Activated naive CD4-positive, alpha-beta T cell treated with anti-CD3 and anti-CD28 coated beads, Interleukin-2, amount 50 U/mL, for 72 hours (primary cell): ENCODE measurements around the gene MAP9. TPM values are rescaled to one million over a fixed set of nuclear protein-coding genes. Genes with fewer than 3 reads are reported as not detected.
"Not testable (repeated sequence)": the region's sequence is repeated elsewhere in the genome, so short reads cannot be mapped to it uniquely, and the experiment has no call there.

Experiments
- ATAC-seq, 2 donors: fragments of 150-1000 bp; cut with Tn5 transposase; 2 replicates each; pipeline ENCODE4 v1.10.0; 2021; ENCODE audit warnings: mild to moderate bottlenecking in 2 of 2, moderate library complexity in 2 of 2
- DNase-seq, 2 donors: peaks; one replicate each; pipeline ENCODE4 v3.0.0; 2021 to 2022; ENCODE audit warnings: low spot score in 2 of 2
- H3K27ac Mint-ChIP-seq, 2 donors: one replicate each; pipeline ENCODE4 v1.8.0; 2022; ENCODE audit warnings: mild to moderate bottlenecking in 2 of 2, mixed read lengths in 2 of 2
- H3K36me3 Mint-ChIP-seq, 2 donors: one replicate each; pipeline ENCODE4 v1.8.0; 2022; ENCODE audit warnings: mixed read lengths in 2 of 2
- H3K9me3 Mint-ChIP-seq, 2 donors: one replicate each; pipeline ENCODE4 v1.8.0; 2022; ENCODE audit warnings: mixed read lengths in 2 of 2
- total RNA-seq, 2 donors: library from RNA; stranded (reverse); gene quantifications; one replicate each; pipeline ENCODE4 v1.2.3, GENCODE V29; 2022

Gene MAP9
- total RNA-seq, 2 donors from 2014 or later: 6.5 to 6.9 TPM

- Mint-ChIP-seq H3K27ac (no peak overlapping the region), H3K9me3 (no peaks in the 10 kb centered on the region), H3K36me3 (no peaks in the 10 kb centered on the region)
- DNase-seq (no peak), ATAC-seq (no peak)
These were observed 6.8 kb upstream of the MAP9 start for GRCh38 chr4:155383541-155383940.

- H3K9me3 Mint-ChIP-seq: no peaks in the 10 kb centered on the region
- DNase-seq: no peak
- no peaks in the 10 kb centered on the region for H3K36me3 Mint-ChIP-seq
- H3K27ac Mint-ChIP-seq: peak overlapping the region in 1 of 2 donors; percentile 93
- no peak for ATAC-seq
These were observed 511 bp upstream of the MAP9 start for GRCh38 chr4:155377276-155377675.

- Mint-ChIP-seq H3K27ac (no peak overlapping the region), H3K36me3 (no peaks in the 10 kb centered on the region), H3K9me3 (no peaks in the 10 kb centered on the region)
- no peak for DNase-seq
- ATAC-seq: no peak
These were observed 5.2 kb downstream of the MAP9 start for GRCh38 chr4:155371432-155372043.

GRCh38 chr4:155367608-155368007 lies 9.2 kb downstream of the MAP9 start:
- ATAC-seq (peak; percentile 50 to 67), DNase-seq (no peak)
- peaks cover 0 to 4% of the 10 kb centered on the region in 2 donors for H3K36me3 Mint-ChIP-seq
- H3K9me3 Mint-ChIP-seq: no peaks in the 10 kb centered on the region
- H3K27ac Mint-ChIP-seq: no peak overlapping the region

- Mint-ChIP-seq H3K27ac (no peak overlapping the region), H3K9me3 (no peaks in the 10 kb centered on the region), H3K36me3 (peaks cover 0 to 4% of the 10 kb centered on the region in 2 donors)
- DNase-seq: peak in 1 of 2 donors; percentile 42
- peak; percentile 52 to 68 for ATAC-seq
These were observed 22.7 kb downstream of the MAP9 start for GRCh38 chr4:155353923-155354540.

- Mint-ChIP-seq H3K27ac (no peak overlapping the region), H3K9me3 (no peaks in the 10 kb centered on the region), H3K36me3 (no peaks in the 10 kb centered on the region)
- DNase-seq (no peak), ATAC-seq (peak; percentile 46 to 48)
These were observed 34.6 kb downstream of the MAP9 start for GRCh38 chr4:155342142-155342541.

GRCh38 chr4:155339999-155340398 lies 36.8 kb downstream of the MAP9 start:
- H3K36me3 Mint-ChIP-seq: peaks cover 0 to 8% of the 10 kb centered on the region in 2 donors
- no peak for ATAC-seq
- DNase-seq: no peak
- no peak overlapping the region for H3K27ac Mint-ChIP-seq
- peaks cover 7% of the 10 kb centered on the region in 2 donors for H3K9me3 Mint-ChIP-seq

- Mint-ChIP-seq H3K27ac (no peak overlapping the region), H3K36me3 (peaks cover 0 to 8% of the 10 kb centered on the region in 2 donors), H3K9me3 (peaks cover 7% of the 10 kb centered on the region in 2 donors)
- DNase-seq: no peak
- no peak for ATAC-seq
These were observed 37.2 kb downstream of the MAP9 start for GRCh38 chr4:155339588-155339987.

GRCh38 chr4:155338196-155338595 lies 38.6 kb downstream of the MAP9 start:
- DNase-seq (no peak), ATAC-seq (no peak)
- peaks cover 0 to 8% of the 10 kb centered on the region in 2 donors for H3K36me3 Mint-ChIP-seq
- H3K27ac Mint-ChIP-seq: no peak overlapping the region
- H3K9me3 Mint-ChIP-seq: peaks cover 7% of the 10 kb centered on the region in 2 donors

GRCh38 chr4:155336242-155336641 lies 40.5 kb downstream of the MAP9 start:
- Mint-ChIP-seq H3K9me3 (peaks cover 7% of the 10 kb centered on the region in 2 donors), H3K36me3 (peaks cover 0 to 8% of the 10 kb centered on the region in 2 donors), H3K27ac (no peak overlapping the region)
- ATAC-seq: no peak
- DNase-seq: no peak

- peaks cover 4 to 6% of the 10 kb centered on the region in 2 donors for H3K9me3 Mint-ChIP-seq
- H3K36me3 Mint-ChIP-seq: peaks cover 0 to 5% of the 10 kb centered on the region in 2 donors
- DNase-seq: no peak
- no peak for ATAC-seq
- H3K27ac Mint-ChIP-seq: no peak overlapping the region
These were observed 45.3 kb downstream of the MAP9 start for GRCh38 chr4:155331478-155331877.

GRCh38 chr4:155322782-155323181 lies 54.0 kb downstream of the MAP9 start:
- H3K36me3 Mint-ChIP-seq: no peaks in the 10 kb centered on the region
- ATAC-seq (no peak), DNase-seq (no peak)
- no peak overlapping the region for H3K27ac Mint-ChIP-seq
- peaks cover 3 to 4% of the 10 kb centered on the region in 2 donors for H3K9me3 Mint-ChIP-seq

GRCh38 chr4:155321006-155321405 lies 55.8 kb downstream of the MAP9 start:
- ATAC-seq (no peak), DNase-seq (no peak)
- Mint-ChIP-seq H3K9me3 (peaks cover 3 to 4% of the 10 kb centered on the region in 2 donors), H3K27ac (no peak overlapping the region), H3K36me3 (no peaks in the 10 kb centered on the region)

- H3K27ac Mint-ChIP-seq: no peak overlapping the region
- DNase-seq: no peak
- ATAC-seq: no peak
- peaks cover 0 to 2% of the 10 kb centered on the region in 2 donors for H3K36me3 Mint-ChIP-seq
- peaks cover 5 to 6% of the 10 kb centered on the region in 2 donors for H3K9me3 Mint-ChIP-seq
These were observed 57.2 kb downstream of the MAP9 start for GRCh38 chr4:155319516-155319915.

GRCh38 chr4:155312027-155312426 lies 64.7 kb downstream of the MAP9 start:
- DNase-seq, H3K27ac Mint-ChIP-seq, ATAC-seq, H3K36me3 Mint-ChIP-seq, H3K9me3 Mint-ChIP-seq: not testable (repeated sequence)

GRCh38 chr4:155307731-155308277 lies 69.0 kb downstream of the MAP9 start:
- no peaks in the 10 kb centered on the region for H3K9me3 Mint-ChIP-seq
- no peak overlapping the region for H3K27ac Mint-ChIP-seq
- no peaks in the 10 kb centered on the region for H3K36me3 Mint-ChIP-seq
- no peak for DNase-seq
- ATAC-seq: no peak

- Mint-ChIP-seq H3K36me3 (no peaks in the 10 kb centered on the region), H3K9me3 (no peaks in the 10 kb centered on the region), H3K27ac (no peak overlapping the region)
- ATAC-seq (no peak), DNase-seq (no peak)
These were observed 71.1 kb downstream of the MAP9 start for GRCh38 chr4:155305619-155306018.

- ATAC-seq (no peak), DNase-seq (no peak)
- Mint-ChIP-seq H3K27ac (no peak overlapping the region), H3K9me3 (no peaks in the 10 kb centered on the region), H3K36me3 (no peaks in the 10 kb centered on the region)
These were observed 72.4 kb downstream of the MAP9 start for GRCh38 chr4:155304375-155304774.
